Body of pancreas (tissue), 4 donors: ENCODE measurements around the gene SSU72.
"Not testable (repeated sequence)": the region's sequence is repeated elsewhere in the genome, so short reads cannot be mapped to it uniquely, and the experiment has no call there.

Experiments used
- POLR2A ChIP-seq, 3 donors: fragments of 450-650 bp; IDR thresholded peaks; one replicate each; pipeline ENCODE4 v1.6.1; 2016; ENCODE audit warnings: antibody characterized with exemption in 3 of 3, mild to moderate bottlenecking in 2 of 3
- TF ChIP-seq, protein P1 (sequence below), 7 experiments: fragments of 450-650 bp in 4 of 7; fragments of 200-600 bp in 3 of 7; sonication (generic) in 3 of 7; IDR thresholded peaks; one replicate each; pipeline ENCODE4 v1.5.1; 2016 to 2019; ENCODE audit warnings: antibody characterized with exemption in 7 of 7

GRCh38 chr1:1505366-1505798 is 69.3 kb downstream of the SSU72 start:
- TF ChIP-seq, protein P1, sequence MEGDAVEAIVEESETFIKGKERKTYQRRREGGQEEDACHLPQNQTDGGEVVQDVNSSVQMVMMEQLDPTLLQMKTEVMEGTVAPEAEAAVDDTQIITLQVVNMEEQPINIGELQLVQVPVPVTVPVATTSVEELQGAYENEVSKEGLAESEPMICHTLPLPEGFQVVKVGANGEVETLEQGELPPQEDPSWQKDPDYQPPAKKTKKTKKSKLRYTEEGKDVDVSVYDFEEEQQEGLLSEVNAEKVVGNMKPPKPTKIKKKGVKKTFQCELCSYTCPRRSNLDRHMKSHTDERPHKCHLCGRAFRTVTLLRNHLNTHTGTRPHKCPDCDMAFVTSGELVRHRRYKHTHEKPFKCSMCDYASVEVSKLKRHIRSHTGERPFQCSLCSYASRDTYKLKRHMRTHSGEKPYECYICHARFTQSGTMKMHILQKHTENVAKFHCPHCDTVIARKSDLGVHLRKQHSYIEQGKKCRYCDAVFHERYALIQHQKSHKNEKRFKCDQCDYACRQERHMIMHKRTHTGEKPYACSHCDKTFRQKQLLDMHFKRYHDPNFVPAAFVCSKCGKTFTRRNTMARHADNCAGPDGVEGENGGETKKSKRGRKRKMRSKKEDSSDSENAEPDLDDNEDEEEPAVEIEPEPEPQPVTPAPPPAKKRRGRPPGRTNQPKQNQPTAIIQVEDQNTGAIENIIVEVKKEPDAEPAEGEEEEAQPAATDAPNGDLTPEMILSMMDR (IDR thresholded peaks at IDR 0.05) = peak in 6 of 7 experiments; percentile 12 to 63 (median 46)
- TF ChIP-seq POLR2A (IDR thresholded peaks at IDR 0.05) = not testable (repeated sequence)
